IMR-90 (cell line): ENCODE results near the gene CD99. TPM values are rescaled to one million over a fixed set of nuclear protein-coding genes. Genes with fewer than 3 reads are reported as not detected.

ENCODE experiments used
- ATAC-seq: fragments of 200-7000 bp; cut with Tn5 transposase; 2 replicates; pipeline ENCODE4 v1.9.1; 2020; ENCODE audit warnings: low read depth, mild to moderate bottlenecking, moderate library complexity
- BruUV-seq: library from RNA; stranded (reverse); fragments of 400-500 nt; replicated peaks from 2 replicates; lab custom pipeline; 2021; lab: Mats Ljungman, UMichigan
- CTCF ChIA-PET: fragments of 300-600 bp; formaldehyde crosslinking; extraction: SDS; loops from one replicate; lab custom pipeline; 2021; ENCODE audit warnings: antibody characterized with exemption; lab: Yijun Ruan, JAX
- POLR2A ChIA-PET: fragments of 300-600 bp; sonication (Branson Sonifier 250); formaldehyde crosslinking; loops from one replicate; lab custom pipeline; 2022; ENCODE audit warnings: antibody characterized with exemption; ENCODE audit not compliant: unreplicated experiment; lab: Charles Lee
- DNase-seq: peaks from one replicate; pipeline ENCODE4 v3.0.0; 2013
- H2AFZ ChIP-seq: replicated peaks from 2 replicates; pipeline ENCODE3; 2013; ENCODE audit warnings: low read length, mild to moderate bottlenecking; ENCODE audit not compliant: poor library complexity
- H2AK5ac ChIP-seq: 2 replicates; pipeline ENCODE4 v1.6.1; 2013; ENCODE audit warnings: low read depth, low read length, inconsistent platforms
- H2AK9ac ChIP-seq: replicated peaks from 2 replicates; pipeline ENCODE3; 2013; ENCODE audit warnings: mild to moderate bottlenecking, low read depth, low read length, moderate library complexity; ENCODE audit not compliant: poor library complexity
- H2BK120ac ChIP-seq: 2 replicates; pipeline ENCODE4 v1.6.1; 2013; ENCODE audit warnings: low read depth, low read length, inconsistent platforms
- H2BK15ac ChIP-seq: 3 replicates; pipeline ENCODE4 v1.6.1; 2013; ENCODE audit warnings: low read depth, low read length, inconsistent platforms
- H2BK20ac ChIP-seq: 2 replicates; pipeline ENCODE4 v1.6.1; 2013; ENCODE audit warnings: low read depth, mild to moderate bottlenecking, inconsistent platforms, low read length, moderate library complexity
- H2BK5ac ChIP-seq: 2 replicates; pipeline ENCODE4 v1.6.1; 2013; ENCODE audit warnings: mild to moderate bottlenecking, low read depth, low read length, inconsistent platforms; ENCODE audit not compliant: poor library complexity, severe bottlenecking
- H3K14ac ChIP-seq: replicated peaks from 2 replicates; pipeline ENCODE4 v1.6.1; 2013; ENCODE audit warnings: low read depth, low read length, inconsistent platforms
- H3K18ac ChIP-seq: 2 replicates; pipeline ENCODE4 v1.6.1; 2013; ENCODE audit warnings: low read depth, low read length, control low read depth
- H3K23ac ChIP-seq: 2 replicates; pipeline ENCODE4 v1.6.1; 2013; ENCODE audit warnings: low read depth, low read length, inconsistent platforms
- H3K27ac ChIP-seq: 2 replicates; pipeline ENCODE4 v1.5.1; 2013; ENCODE audit warnings: mild to moderate bottlenecking, control low read depth, low read length; ENCODE audit not compliant: insufficient read depth
- H3K27me3 ChIP-seq: 2 replicates; pipeline ENCODE4 v1.6.1; 2013; ENCODE audit warnings: low read length; ENCODE audit not compliant: control insufficient read depth, insufficient read depth
- H3K36me3 ChIP-seq: 2 replicates; pipeline ENCODE4 v1.6.1; 2013; ENCODE audit warnings: low read length, mixed read lengths; ENCODE audit not compliant: control insufficient read depth, insufficient read depth
- H3K4ac ChIP-seq: 2 replicates; pipeline ENCODE4 v1.6.1; 2013; ENCODE audit warnings: low read depth, low read length, inconsistent platforms
- H3K4me1 ChIP-seq: 2 replicates; pipeline ENCODE4 v1.6.1; 2013; ENCODE audit warnings: low read length, mixed read lengths; ENCODE audit not compliant: control insufficient read depth, insufficient read depth
- H3K4me2 ChIP-seq: 2 replicates; pipeline ENCODE4 v1.6.1; 2013; ENCODE audit warnings: low read depth, mild to moderate bottlenecking, control low read depth, low read length, moderate library complexity
- H3K4me3 ChIP-seq: 2 replicates; pipeline ENCODE4 v1.5.1; 2013; ENCODE audit warnings: low read depth, mild to moderate bottlenecking, control low read depth, low read length, moderate library complexity; ENCODE audit not compliant: insufficient read depth
- H3K56ac ChIP-seq: 2 replicates; pipeline ENCODE4 v1.6.1; 2013; ENCODE audit warnings: low read length, inconsistent platforms; ENCODE audit not compliant: insufficient read depth; ENCODE audit errors: extremely low read depth
- H3K79me1 ChIP-seq, 2 experiments: 2 replicates each; pipeline ENCODE4 v1.6.1; 2013; ENCODE audit warnings: low read length in 2 of 2, inconsistent platforms in 1 of 2, low read depth in 1 of 2
- H3K9ac ChIP-seq: 2 replicates; pipeline ENCODE4 v1.6.1; 2013; ENCODE audit warnings: low read depth, low read length, control low read depth
- H3K9me1 ChIP-seq: 2 replicates; pipeline ENCODE4 v1.6.1; 2013; ENCODE audit warnings: low read length, inconsistent platforms; ENCODE audit not compliant: insufficient read depth
- H3K9me3 ChIP-seq: 2 replicates; pipeline ENCODE4 v1.6.1; 2013; ENCODE audit warnings: low read length; ENCODE audit not compliant: control insufficient read depth, insufficient read depth
- H4K20me1 ChIP-seq: 2 replicates; pipeline ENCODE4 v1.6.1; 2013; ENCODE audit warnings: low read length, inconsistent platforms; ENCODE audit not compliant: insufficient read depth
- H4K5ac ChIP-seq: 2 replicates; pipeline ENCODE4 v1.6.1; 2013; ENCODE audit warnings: mild to moderate bottlenecking, low read depth, low read length, control low read depth
- H4K8ac ChIP-seq, 2 experiments: 2 replicates each; pipeline ENCODE4 v1.6.1; 2013; ENCODE audit warnings: low read depth in 2 of 2, low read length in 2 of 2, control low read depth in 1 of 2, inconsistent platforms in 1 of 2
- H4K91ac ChIP-seq: 2 replicates; pipeline ENCODE4 v1.6.1; 2013; ENCODE audit warnings: low read depth, low read length, inconsistent platforms; ENCODE audit not compliant: insufficient read depth
- CHD1 ChIP-seq: IDR thresholded peaks from 2 replicates; pipeline ENCODE4 v1.6.1; 2012; ENCODE audit warnings: low read depth, low read length, improper control_type of control experiment
- WGBS, 2 experiments: methylation state at CpG; one replicate each; pipeline versions ENCODE4 v1.1.5 to v1.1.7; 2013; ENCODE audit warnings: missing lambda C conversion rate in 2 of 2; ENCODE audit not compliant: insufficient read length in 1 of 2; ENCODE audit errors: extremely low coverage in 2 of 2; 5-methylcytosine and 5-hydroxymethylcytosine counted together
- dilution Hi-C: fragments of 300-500 bp; cut with HindIII; formaldehyde crosslinking; loops from one replicate; pipeline ENCODE4 v1.14.3; 2018; ENCODE audit warnings: low sequenced_read_pairs; ENCODE audit not compliant: unreplicated experiment
- in situ Hi-C: fragments of 300-500 bp; cut with MboI; formaldehyde crosslinking; loops from 3 replicates; pipeline ENCODE4 v1.14.3; 2019; ENCODE audit warnings: low sequenced_read_pairs, inconsistent platforms, mixed read lengths
- intact Hi-C: fragments of 100-400 bp; cut with micrococcal nuclease; formaldehyde crosslinking; loops from 2 replicates; pipeline ENCODE4 v1.10.0; 2022
- polyA plus RNA-seq, 3 experiments: library from polyadenylated mRNA; depleted of rRNA; stranded (reverse); fragments of >200 nt; gene quantifications; 2 replicates each; pipeline ENCODE4 v1.2.3, GENCODE V29; 2012; ENCODE audit warnings: low replicate concordance in 1 of 3
- total RNA-seq: library from RNA; depleted of rRNA; stranded (reverse); fragments of >200 nt; gene quantifications from 2 replicates; pipeline ENCODE4 v1.2.3, GENCODE V29; 2012

CD99 gene
- total and polyA plus RNA-seq, 2 of the 4 experiments (the other 2 are of a cell fraction): 102 to 369 TPM

GRCh38 chrX:2708021-2708420 lies 16.9 kb downstream of the CD99 start:
- peaks cover 91% of the 10 kb centered on the region for H4K20me1 ChIP-seq
- H3K9me1 ChIP-seq: peaks cover 37% of the 10 kb centered on the region
- 0 out of 2 replicates have a peak overlapping the region, but pooled peaks have one; percentile 8 for H2BK20ac ChIP-seq
- no peak overlapping the region for H2BK120ac ChIP-seq
- H2AK5ac ChIP-seq: peak overlapping the region; percentile 16
- no peak overlapping the region for H3K14ac ChIP-seq
- no peaks in the 10 kb centered on the region for H3K27me3 ChIP-seq
- no peak overlapping the region for H4K91ac ChIP-seq
- H3K79me1 ChIP-seq: peaks cover 20 to 83% of the 10 kb centered on the region in 2 experiments
- no peak overlapping the region for H3K9ac ChIP-seq
- intact Hi-C loops: no loop called here
- H3K4ac ChIP-seq: no peak overlapping the region; the same call in 1 of the 2 replicates
- H4K8ac ChIP-seq: 0 out of 4 replicates have a peak overlapping the region, but pooled peaks of 1 of the 2 experiments have one; percentile 7
- POLR2A ChIA-PET: no interaction called here
- CTCF ChIA-PET: no interaction called here
- no peak overlapping the region for H3K18ac ChIP-seq
- ATAC-seq (no peak), DNase-seq (no peak)
- H3K4me2 ChIP-seq: no peak overlapping the region
- peak overlapping the region; percentile 60 for H2AK9ac ChIP-seq
- TF ChIP-seq CHD1: no peak
- H2BK5ac ChIP-seq: no peak overlapping the region
- dilution Hi-C loops: no loop called here
- WGBS, 2 experiments: no CpG with 5 or more reads among the region's 6 CpGs
- no peak overlapping the region for H3K56ac ChIP-seq
- H3K23ac ChIP-seq: no peak overlapping the region
- no TSS peak for BruUV-seq
- in situ Hi-C loops: no loop called here
- no peak overlapping the region for H3K4me3 ChIP-seq
- H2BK15ac ChIP-seq: no peak overlapping the region
- peaks cover 8% of the 10 kb centered on the region for H3K36me3 ChIP-seq
- no peak overlapping the region for H3K27ac ChIP-seq
- H2AFZ ChIP-seq: no peak overlapping the region
- no peak overlapping the region for H4K5ac ChIP-seq
- H3K4me1 ChIP-seq: peaks cover 24% of the 10 kb centered on the region
- H3K9me3 ChIP-seq: no peaks in the 10 kb centered on the region
